Measurements from ENCODE around the gene PLEKHG2. TPM values are rescaled to one million over a fixed set of nuclear protein-coding genes. Genes with fewer than 3 reads are reported as not detected.

PLEKHG2 gene
- polyA plus RNA-seq, 2 of the 4 experiments (the other 2 are of a cell fraction) = 21.6 to 41.7 TPM

DNA sequence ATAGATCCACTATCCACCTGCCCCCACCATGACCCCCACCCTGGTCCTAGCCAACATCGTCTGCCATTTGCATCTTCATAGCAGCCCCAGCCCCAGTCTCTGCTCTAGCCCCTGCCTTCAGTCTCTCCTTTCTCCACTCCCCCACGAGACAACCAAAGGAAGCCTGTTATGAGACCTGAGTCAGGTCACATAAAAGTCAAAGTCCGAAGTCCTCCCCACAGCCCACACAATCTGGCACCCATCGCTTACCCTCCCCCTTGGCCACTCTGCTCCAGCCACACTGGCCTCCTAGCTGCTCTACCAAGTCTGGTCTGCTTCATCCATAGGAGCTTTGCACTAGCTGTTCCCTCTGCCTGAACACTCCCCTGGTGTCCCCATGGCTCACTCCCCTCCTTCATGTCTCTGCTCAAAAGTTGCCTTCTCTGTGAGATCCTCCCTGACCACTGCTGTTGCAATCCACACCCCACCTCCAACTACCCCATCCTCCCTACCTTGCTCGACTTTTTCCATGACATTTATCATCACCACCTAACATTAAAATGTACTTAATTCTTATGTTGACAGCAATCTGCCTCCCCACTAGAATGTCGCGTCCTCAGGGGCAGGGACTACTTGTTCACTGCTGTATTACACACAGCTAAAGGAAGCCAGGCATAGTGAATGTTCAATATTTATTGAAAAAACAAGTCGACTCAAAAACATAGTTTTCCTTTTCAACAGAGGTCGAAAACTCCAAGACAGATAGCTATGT lies 1.2 kb upstream of the PLEKHG2 start (continued):
- TF ChIP-seq ZSCAN20 (CRISPR knock-in tag; IDR thresholded peaks at IDR 0.05) (no peak), EHF (CRISPR knock-in tag; IDR thresholded peaks at IDR 0.05) (no peak), FOXS1 (CRISPR knock-in tag; IDR thresholded peaks at IDR 0.05) (no peak), EHMT2 (IDR thresholded peaks at IDR 0.05; ENCODE audit: low read depth) (no peak), SMC3 (IDR thresholded peaks at IDR 0.05) (no peak), NFE2L2 (conservative IDR thresholded peaks at IDR 0.05; ENCODE audit: low read length) (0 out of 2 replicates have a peak, but pooled peaks have one; percentile 21), POLR2A (IDR thresholded peaks at IDR 0.05; ENCODE audit: low read length) (peak; percentile 34), ZNF302 (CRISPR knock-in tag; IDR thresholded peaks at IDR 0.05) (no peak), POLR2AphosphoS2 (conservative IDR thresholded peaks at IDR 0.05; ENCODE audit: low read length) (peak; percentile 89; the same call in 1 of the 2 replicates), FOSL2 (IDR thresholded peaks at IDR 0.05) (no peak), FOSL2 (CRISPR knock-in tag; IDR thresholded peaks at IDR 0.05) (no peak; the same call in 1 of the 2 replicates), CBX8 (IDR thresholded peaks at IDR 0.05) (no peak), CHD4 (IDR thresholded peaks at IDR 0.05; ENCODE audit: borderline replicate concordance) (no peak), ESRRA (IDR thresholded peaks at IDR 0.05; ENCODE audit: borderline replicate concordance, low read length) (0 out of 2 replicates have a peak, but pooled peaks have one; percentile 67), FOSB (CRISPR knock-in tag; IDR thresholded peaks at IDR 0.05) (peak; percentile 23), ZFP36 (IDR thresholded peaks at IDR 0.05; ENCODE audit: borderline replicate concordance, partially characterized antibody) (no peak), RAD21 (conservative IDR thresholded peaks at IDR 0.05 in 1 of 2, IDR thresholded peaks at IDR 0.05 in 1 of 2) (no peak), KDM5A (IDR thresholded peaks at IDR 0.05) (no peak), TFCP2L1 (CRISPR knock-in tag; IDR thresholded peaks at IDR 0.05) (0 out of 2 replicates have a peak, but pooled peaks have one; percentile 72), RARB (CRISPR knock-in tag; IDR thresholded peaks at IDR 0.05) (peak; percentile 89), RFX5 (IDR thresholded peaks at IDR 0.05) (no peak), NPAS2 (CRISPR knock-in tag; IDR thresholded peaks at IDR 0.05; ENCODE audit: borderline replicate concordance) (no peak), EP300 (IDR thresholded peaks at IDR 0.05) (no peak), SREBF2 (IDR thresholded peaks at IDR 0.05) (no peak), HOXB13 (CRISPR knock-in tag; IDR thresholded peaks at IDR 0.05; ENCODE audit: low read depth) (0 out of 2 replicates have a peak, but pooled peaks have one; percentile 33), NR3C1 (IDR thresholded peaks at IDR 0.05) (no peak), RNF2 (IDR thresholded peaks at IDR 0.05; ENCODE audit: borderline replicate concordance, low read depth) (no peak), RCOR1 (IDR thresholded peaks at IDR 0.05; ENCODE audit: low read depth, low read length) (no peak), CBX2 (IDR thresholded peaks at IDR 0.05; ENCODE audit: borderline replicate concordance, low read depth) (no peak), GATA3 (IDR thresholded peaks at IDR 0.05; ENCODE audit: borderline replicate concordance) (peak; percentile 33; the same call in 1 of the 2 replicates), JUN (IDR thresholded peaks at IDR 0.05) (no peak; a peak in 2 of 5 replicates), CEBPB (IDR thresholded peaks at IDR 0.05) (peak; percentile 27 to 65; a peak in 2 of 4 replicates), JUNB (IDR thresholded peaks at IDR 0.05) (no peak), HDAC2 (IDR thresholded peaks at IDR 0.05) (no peak)
- TF ChIP-seq, protein P1, sequence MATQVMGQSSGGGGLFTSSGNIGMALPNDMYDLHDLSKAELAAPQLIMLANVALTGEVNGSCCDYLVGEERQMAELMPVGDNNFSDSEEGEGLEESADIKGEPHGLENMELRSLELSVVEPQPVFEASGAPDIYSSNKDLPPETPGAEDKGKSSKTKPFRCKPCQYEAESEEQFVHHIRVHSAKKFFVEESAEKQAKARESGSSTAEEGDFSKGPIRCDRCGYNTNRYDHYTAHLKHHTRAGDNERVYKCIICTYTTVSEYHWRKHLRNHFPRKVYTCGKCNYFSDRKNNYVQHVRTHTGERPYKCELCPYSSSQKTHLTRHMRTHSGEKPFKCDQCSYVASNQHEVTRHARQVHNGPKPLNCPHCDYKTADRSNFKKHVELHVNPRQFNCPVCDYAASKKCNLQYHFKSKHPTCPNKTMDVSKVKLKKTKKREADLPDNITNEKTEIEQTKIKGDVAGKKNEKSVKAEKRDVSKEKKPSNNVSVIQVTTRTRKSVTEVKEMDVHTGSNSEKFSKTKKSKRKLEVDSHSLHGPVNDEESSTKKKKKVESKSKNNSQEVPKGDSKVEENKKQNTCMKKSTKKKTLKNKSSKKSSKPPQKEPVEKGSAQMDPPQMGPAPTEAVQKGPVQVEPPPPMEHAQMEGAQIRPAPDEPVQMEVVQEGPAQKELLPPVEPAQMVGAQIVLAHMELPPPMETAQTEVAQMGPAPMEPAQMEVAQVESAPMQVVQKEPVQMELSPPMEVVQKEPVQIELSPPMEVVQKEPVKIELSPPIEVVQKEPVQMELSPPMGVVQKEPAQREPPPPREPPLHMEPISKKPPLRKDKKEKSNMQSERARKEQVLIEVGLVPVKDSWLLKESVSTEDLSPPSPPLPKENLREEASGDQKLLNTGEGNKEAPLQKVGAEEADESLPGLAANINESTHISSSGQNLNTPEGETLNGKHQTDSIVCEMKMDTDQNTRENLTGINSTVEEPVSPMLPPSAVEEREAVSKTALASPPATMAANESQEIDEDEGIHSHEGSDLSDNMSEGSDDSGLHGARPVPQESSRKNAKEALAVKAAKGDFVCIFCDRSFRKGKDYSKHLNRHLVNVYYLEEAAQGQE (IDR thresholded peaks at IDR 0.05) = no peak
- TF ChIP-seq, protein P2, sequence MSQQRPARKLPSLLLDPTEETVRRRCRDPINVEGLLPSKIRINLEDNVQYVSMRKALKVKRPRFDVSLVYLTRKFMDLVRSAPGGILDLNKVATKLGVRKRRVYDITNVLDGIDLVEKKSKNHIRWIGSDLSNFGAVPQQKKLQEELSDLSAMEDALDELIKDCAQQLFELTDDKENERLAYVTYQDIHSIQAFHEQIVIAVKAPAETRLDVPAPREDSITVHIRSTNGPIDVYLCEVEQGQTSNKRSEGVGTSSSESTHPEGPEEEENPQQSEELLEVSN (IDR thresholded peaks at IDR 0.05; ENCODE audit: borderline replicate concordance, low read depth) = no peak
- TF ChIP-seq, protein P3, sequence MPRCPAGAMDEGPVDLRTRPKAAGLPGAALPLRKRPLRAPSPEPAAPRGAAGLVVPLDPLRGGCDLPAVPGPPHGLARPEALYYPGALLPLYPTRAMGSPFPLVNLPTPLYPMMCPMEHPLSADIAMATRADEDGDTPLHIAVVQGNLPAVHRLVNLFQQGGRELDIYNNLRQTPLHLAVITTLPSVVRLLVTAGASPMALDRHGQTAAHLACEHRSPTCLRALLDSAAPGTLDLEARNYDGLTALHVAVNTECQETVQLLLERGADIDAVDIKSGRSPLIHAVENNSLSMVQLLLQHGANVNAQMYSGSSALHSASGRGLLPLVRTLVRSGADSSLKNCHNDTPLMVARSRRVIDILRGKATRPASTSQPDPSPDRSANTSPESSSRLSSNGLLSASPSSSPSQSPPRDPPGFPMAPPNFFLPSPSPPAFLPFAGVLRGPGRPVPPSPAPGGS (IDR thresholded peaks at IDR 0.05) = no peak
- TF ChIP-seq, protein P4, sequence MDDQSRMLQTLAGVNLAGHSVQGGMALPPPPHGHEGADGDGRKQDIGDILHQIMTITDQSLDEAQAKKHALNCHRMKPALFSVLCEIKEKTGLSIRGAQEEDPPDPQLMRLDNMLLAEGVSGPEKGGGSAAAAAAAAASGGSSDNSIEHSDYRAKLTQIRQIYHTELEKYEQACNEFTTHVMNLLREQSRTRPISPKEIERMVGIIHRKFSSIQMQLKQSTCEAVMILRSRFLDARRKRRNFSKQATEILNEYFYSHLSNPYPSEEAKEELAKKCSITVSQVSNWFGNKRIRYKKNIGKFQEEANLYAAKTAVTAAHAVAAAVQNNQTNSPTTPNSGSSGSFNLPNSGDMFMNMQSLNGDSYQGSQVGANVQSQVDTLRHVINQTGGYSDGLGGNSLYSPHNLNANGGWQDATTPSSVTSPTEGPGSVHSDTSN (IDR thresholded peaks at IDR 0.05) = no peak
- TF ChIP-seq, protein P5, sequence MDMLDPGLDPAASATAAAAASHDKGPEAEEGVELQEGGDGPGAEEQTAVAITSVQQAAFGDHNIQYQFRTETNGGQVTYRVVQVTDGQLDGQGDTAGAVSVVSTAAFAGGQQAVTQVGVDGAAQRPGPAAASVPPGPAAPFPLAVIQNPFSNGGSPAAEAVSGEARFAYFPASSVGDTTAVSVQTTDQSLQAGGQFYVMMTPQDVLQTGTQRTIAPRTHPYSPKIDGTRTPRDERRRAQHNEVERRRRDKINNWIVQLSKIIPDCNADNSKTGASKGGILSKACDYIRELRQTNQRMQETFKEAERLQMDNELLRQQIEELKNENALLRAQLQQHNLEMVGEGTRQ (IDR thresholded peaks at IDR 0.05) = no peak

All from A549 (cell line).